GM10266 (cell line): Measurements from ENCODE around the gene LMTK3.

Experiments
- DNase-seq: peaks from one replicate; pipeline ENCODE4 v3.0.0; 2012; ENCODE audit errors: extremely low spot score
- CTCF ChIP-seq: IDR thresholded peaks from 2 replicates; pipeline ENCODE4 v1.5.1; 2012; ENCODE audit warnings: mild to moderate bottlenecking, low read depth; ENCODE audit not compliant: control insufficient read depth, insufficient read depth; ENCODE audit errors: missing control alignments

The LMTK3 gene

GRCh38 chr19:48445606-48446481, 65.8 kb downstream of the LMTK3 start, which contains the start of gene GRWD1:
TSS of gene GRWD1 (plus strand) at chr19:48445983. CDS start at chr19:48446006, 23 bp downstream.
- TF ChIP-seq CTCF, result no peak
- DNase-seq, result peak; percentile 97

GRCh38 chr19:48445256-48445605, 66.4 kb downstream of the LMTK3 start:
- DNase-seq, result no peak

GRCh38 chr19:48444936-48445200, 66.8 kb downstream of the LMTK3 start:
- TF ChIP-seq CTCF, result no peak
- DNase-seq, result no peak

More at GRCh38 chr19:48445256-48445605, 66.4 kb downstream of the LMTK3 start:
- no peak for TF ChIP-seq CTCF

GRCh38 chr19:48444129-48444935, 67.3 kb downstream of the LMTK3 start:
- no peak for TF ChIP-seq CTCF
- DNase-seq, result peak; percentile 47

- peak; percentile 50 for DNase-seq
- no peak for TF ChIP-seq CTCF
Observed at GRCh38 chr19:48443731-48444128, 67.9 kb downstream of the LMTK3 start.

GRCh38 chr19:48443256-48443655, 68.4 kb downstream of the LMTK3 start:
- peak; percentile 52 for DNase-seq

More at GRCh38 chr19:48443256-48443655, 68.4 kb downstream of the LMTK3 start:
- no peak for TF ChIP-seq CTCF
